Fibroblast of peridontal ligament (primary cell): ENCODE data around the gene SFN.
A peak's percentile ranks its signal among the peaks of the same experiment; 100 is the strongest.
"Not testable (repeated sequence)": the region's sequence is repeated elsewhere in the genome, so short reads cannot be mapped to it uniquely, and the experiment has no call there.

Experiments
- DNase-seq: peaks from one replicate; pipeline ENCODE4 v3.0.0-alpha.2; 2010; ENCODE audit errors: extremely low read depth

SFN gene

DNA sequence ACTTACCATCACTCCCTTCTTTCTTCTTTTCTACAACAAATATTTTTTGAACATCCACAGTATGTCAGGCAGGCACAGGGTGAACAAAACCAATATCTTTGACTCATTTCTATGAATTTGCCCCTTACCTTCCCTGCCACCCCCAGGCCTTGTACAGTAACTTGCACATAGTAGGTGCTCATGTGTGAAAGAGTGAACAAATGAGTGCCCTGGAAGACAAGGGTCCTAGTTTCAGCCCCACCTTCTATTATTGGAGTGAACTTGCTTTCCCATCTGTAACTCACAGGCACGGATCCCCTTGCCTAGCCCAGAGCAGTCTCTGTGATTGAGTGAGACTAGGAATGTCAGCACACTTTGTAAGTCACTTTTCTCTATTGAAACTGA lies 23.6 kb upstream of the SFN start:
- no peak for DNase-seq

GRCh38 chr1:26839779-26840178 lies 23.2 kb upstream of the SFN start:
- no peak for DNase-seq

DNA sequence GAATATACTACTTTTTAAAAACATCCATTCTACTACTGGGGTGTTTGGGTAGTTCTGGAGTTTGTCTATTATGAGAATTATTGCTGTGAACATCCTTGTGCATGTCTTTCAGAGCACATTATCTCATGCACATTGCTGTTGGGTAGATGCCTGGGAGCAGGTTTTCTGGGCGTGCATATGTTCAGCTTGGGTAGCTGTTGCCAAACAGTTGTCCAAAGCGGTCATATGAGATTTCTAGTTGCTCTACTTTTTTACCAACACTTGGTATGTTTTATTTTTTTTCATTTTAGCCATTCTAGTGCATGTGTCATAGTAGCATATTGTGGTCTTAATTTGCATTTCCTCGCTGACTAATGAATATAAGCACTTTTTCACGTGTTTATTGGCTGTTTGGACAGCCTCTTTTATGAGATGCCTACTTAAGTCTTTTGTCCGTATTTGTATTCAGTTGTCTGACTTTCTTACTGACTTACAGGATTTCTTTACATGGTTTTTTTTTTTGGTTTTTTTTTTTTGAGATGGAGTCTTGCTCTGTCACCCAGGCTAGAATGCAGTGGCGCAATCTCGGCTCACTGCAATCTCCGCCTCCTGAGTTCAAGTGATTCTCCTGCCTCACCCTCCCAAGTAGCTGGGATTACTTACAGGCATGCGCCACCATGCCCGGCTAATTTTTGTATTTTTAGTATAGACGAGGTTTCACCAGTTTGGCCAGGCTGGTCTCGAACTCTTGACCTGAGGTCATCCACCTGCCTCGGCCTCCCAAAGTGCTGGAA lies 18.3 kb upstream of the SFN start:
- DNase-seq: no peak

- not testable (repeated sequence) for DNase-seq
Measured at GRCh38 chr1:26847826-26848225, 15.1 kb upstream of the SFN start.

DNA sequence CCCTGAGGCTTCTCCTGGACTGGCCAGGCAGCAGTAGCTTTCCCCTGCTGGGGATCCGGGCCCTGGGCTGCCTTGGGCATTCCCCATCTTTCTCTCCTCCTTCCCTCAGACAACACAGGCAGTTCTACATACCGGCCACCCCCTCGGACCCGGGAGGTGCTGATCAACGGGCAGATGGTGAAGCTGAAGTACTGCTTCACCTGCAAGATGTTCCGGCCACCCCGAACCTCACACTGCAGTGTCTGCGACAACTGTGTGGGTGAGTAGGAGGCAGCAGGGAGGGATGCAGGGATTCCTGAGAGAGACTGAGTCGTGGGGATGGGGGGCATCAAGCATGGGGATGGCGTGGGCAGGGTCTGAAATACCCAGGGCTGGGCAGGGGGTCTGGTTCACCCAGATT lies 14.4 kb upstream of the SFN start:
- no peak for DNase-seq

- DNase-seq: peak; percentile 70
Measured at GRCh38 chr1:26848941-26849774, 13.8 kb upstream of the SFN start.

DNA sequence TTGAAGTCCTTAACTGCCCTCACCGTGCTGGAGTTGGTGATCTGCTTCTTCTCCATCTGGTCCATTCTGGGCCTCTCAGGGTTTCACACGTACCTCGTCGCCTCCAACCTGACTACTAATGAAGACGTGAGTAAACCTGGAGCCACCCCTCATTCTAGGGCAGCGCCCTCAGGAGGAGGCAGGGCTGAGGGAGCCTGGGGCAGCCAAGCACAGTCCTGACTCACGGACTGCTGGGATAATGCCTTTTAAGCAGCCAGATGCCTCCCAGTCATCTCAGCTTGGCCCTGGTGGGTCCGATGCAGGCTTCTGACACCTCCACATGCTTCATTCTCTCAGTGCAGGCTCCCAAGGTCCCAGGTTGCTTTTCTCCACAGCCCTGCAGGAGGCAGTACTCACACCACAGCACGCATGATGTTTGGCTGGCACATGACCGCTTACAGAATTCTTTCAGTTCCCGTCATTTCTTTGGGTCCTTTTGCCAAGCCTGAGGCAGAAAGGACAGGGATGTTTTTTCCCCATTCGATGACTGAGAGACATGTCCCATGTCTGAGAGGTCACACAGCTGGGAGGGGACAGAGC lies 11.8 kb upstream of the SFN start:
- no peak for DNase-seq

DNA sequence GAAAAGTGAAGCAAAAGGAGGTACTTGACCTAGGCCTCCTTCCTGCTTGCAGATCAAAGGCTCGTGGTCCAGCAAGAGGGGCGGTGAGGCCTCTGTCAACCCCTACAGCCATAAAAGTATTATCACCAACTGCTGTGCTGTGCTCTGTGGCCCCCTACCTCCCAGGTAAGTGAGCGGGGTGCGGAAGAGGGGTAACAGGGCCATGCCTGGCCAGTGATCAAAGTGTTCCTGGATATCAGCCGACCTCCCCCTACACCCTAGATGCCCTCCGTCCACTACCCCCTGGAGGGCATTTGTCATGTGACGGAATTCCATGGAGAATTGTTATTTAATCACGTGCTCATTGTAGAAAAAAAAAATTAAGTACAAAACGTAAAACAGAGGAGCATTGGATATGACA lies 10.2 kb upstream of the SFN start:
- no peak for DNase-seq

DNA sequence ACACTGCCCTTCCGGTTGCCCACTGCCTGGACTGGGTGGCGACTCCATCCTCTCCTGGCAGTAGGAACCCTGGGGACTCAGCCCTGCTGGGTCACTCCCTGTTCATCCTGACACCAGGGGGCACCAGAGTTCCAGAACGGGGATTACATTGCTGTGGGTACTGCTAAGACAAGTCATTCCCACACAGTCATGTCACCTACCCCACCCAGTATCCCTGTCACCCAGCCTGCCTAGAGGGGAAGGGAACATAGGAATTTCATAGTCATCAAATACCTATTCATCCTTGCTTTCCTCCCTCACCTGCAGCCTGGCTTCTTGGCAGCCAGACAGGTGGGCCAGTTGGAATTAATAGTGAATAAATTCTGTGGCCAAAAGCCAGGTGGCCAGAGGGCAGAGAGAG lies 9.8 kb upstream of the SFN start:
- DNase-seq: peak; percentile 77

- no peak for DNase-seq
Measured at GRCh38 chr1:26853600-26853999, 9.3 kb upstream of the SFN start.

DNA sequence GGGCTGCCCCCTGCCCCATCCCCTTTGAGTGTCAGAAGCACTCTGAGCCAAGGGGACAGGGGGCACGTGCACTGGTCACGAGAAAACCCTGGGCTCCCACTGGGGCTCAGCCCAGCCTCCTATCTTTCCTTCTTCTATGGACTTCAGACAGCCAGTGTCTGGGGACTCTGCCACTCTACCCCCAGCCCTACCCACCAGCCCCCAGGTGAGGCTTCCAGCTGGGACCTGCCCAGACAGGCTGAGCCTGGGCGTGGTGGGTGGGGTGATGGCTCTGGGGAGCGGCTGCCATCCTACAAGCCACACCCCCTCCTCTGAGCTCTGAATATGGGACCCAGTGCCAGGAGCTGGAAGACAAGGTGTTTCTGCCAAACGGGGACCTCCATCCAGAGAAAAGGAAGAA lies 8.0 kb upstream of the SFN start:
- no peak for DNase-seq

DNA sequence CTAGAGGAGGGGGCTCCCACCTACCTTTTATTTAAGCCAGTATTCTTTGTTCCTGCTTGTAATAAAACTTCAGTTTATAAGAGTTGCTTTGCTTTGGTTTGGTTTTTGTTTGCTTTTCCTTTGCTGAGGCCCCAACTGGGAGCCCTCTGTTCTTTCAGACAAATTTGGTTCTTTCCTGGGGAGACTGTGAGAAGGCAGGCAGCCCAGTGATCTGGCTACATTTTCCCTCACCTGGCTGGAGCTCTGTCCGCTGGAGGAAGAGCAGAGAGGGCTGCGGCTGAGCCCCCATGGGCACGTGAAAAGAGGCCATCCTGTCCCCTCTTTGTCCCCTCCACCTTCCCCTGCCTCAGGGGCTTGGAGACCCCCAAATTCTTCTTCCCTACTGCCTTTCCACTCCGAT lies 7.3 kb upstream of the SFN start:
- no peak for DNase-seq

GRCh38 chr1:26856181-26856580 lies 6.8 kb upstream of the SFN start:
- DNase-seq: no peak

DNA sequence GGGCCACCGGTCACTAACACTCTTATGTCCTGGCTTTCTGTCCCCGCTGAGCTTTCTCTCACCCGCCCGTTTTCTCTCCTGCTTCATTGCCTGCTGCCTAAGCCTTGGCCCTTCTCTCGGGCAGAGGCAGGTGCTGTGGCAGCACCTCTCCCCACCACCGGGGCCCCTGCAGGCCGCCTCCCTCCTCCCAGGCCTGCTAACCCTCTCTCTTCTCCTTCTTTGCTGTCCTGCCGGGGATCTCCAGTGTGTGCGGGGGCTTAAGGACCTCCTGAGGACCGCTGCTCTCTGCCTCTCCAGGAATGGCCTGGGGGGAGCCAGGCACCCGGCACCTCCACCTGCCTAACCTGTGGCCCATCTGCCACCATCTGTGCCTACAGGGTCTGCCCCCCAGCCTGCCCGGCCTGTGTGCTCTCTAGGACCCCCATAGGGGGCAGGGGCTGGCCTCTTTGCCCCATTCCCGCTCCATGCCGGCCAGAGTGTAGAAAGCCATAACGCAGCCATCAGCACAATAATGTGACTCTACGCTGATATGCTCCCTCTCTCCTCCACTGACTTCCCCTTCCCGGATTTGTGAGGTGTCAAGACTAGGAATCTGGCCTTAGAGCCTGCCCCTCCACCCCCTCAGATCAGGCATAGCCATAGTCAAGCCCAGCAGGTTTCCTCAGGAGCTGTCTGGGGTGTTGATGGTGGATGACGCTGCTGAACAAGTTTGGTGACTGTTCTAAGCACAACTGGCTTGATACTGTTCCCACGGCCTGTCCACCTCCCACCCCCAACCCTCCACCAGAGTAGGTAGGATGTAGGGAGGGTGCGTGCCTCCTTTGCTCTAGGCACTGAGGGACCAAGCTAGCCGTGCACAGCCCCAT lies 6.1 kb upstream of the SFN start:
- DNase-seq: no peak

DNA sequence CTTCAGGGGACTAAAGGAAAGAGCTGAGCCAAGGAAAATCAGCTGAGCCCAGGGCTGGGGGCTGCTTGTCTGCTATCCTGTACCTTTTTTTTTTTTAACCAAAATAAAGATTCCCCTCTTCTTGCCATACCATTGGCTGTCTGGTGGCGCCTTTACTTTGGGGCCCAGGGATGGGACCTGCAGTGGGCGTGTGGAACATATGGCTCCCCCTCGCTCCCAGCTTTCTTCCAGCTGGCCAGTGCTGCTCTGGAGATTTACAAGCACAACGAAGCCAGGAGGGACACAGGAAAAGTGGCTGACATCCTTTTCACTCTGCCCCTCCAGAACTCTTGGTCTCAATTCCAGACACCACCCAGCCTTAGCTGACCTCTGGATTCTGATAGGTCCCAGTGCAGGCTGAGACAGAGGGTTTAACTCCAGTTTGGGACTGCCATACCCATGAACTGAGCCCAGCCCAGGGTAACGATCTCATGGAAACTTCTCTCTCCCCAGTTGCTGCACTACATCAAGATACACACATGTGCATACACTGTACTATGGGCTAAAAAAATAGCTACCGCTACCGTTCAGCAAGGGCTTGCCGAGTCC lies 5.4 kb upstream of the SFN start:
- DNase-seq: no peak

DNA sequence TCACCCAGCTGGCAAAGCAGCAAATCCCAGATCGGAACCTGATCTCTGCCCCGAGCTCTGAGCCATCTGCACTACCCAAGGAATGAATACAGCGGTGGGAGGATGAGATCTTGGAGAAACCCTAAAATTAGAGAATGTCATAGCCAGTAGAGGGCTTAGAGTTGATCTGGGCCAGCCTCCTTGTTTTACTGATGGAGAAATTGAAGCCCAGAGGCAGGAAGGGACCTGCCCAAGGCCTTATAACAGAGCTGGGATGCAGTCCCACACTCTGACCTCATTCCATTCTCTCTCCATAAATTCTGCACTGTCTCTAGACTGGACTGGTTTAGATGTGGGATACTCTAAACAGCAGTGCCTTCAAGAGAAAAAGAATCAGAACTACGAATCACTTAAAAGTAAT lies 4.8 kb upstream of the SFN start:
- DNase-seq: peak; percentile 24

DNA sequence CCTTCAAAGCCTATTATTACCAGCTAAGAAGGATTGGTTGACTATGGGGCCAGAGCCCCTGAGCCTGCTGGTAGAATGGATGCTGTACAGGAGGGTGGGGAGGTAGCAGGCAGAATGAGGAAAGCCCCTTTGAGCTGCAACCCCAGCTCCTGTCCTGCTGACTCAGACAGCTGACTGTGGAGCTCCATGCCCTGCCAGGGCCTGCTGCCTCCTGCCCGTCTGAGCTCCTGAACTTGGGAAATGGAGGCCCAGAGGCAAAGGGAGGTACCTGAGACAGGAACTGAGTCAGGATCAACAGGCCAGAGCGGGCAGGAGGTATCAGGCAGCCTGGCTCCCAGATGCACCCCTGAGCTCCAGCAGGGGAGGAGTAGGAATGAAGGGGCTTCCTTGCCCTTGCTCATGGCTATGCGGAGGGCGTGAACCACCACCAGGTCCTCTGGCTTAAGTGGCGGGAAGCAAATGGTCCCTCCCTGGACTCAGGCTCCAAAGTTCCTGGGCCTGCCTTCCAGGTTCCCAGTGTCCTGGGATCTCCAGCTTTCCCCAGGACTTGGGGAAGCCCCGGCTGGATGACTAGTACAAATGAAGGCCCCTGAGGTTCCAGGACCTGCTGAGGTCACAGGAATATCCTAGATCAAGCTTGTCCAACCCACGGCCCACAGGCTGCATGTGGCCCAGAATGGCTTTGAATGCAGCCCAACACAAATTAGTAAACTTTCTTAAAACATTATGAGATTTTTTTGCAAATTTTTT lies 3.9 kb upstream of the SFN start:
- no peak for DNase-seq

GRCh38 chr1:26861286-26861701 lies 1.7 kb upstream of the SFN start:
- peak; percentile 51 for DNase-seq

GRCh38 chr1:26861889-26862378 lies 1.0 kb upstream of the SFN start:
- no peak for DNase-seq

DNA sequence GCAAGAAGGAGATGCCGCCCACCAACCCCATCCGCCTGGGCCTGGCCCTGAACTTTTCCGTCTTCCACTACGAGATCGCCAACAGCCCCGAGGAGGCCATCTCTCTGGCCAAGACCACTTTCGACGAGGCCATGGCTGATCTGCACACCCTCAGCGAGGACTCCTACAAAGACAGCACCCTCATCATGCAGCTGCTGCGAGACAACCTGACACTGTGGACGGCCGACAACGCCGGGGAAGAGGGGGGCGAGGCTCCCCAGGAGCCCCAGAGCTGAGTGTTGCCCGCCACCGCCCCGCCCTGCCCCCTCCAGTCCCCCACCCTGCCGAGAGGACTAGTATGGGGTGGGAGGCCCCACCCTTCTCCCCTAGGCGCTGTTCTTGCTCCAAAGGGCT lies 732 bp downstream of the SFN start:
- no peak for DNase-seq
